HepG2 (cell line): Measurements from ENCODE around the gene PSENEN. TPM values are rescaled to one million over a fixed set of nuclear protein-coding genes. Genes with fewer than 3 reads are reported as not detected.
A peak's percentile ranks its signal among the peaks of the same experiment; 100 is the strongest.

Experiments
- ATAC-seq: fragments of 200-7000 bp; cut with Tn5 transposase; 3 replicates; pipeline ENCODE4 v1.9.1; 2020; ENCODE audit warnings: mild to moderate bottlenecking, moderate library complexity
- BruUV-seq: library from RNA; stranded (reverse); fragments of 400-500 nt; replicated peaks from 2 replicates; lab custom pipeline; 2021; lab: Mats Ljungman, UMichigan
- CTCF ChIA-PET: fragments of 300-600 bp; formaldehyde crosslinking; extraction: SDS; loops from one replicate; lab custom pipeline; 2021; ENCODE audit warnings: low total read pairs, inconsistent platforms, low intra/inter-chr PET ratio; lab: Yijun Ruan, JAX
- POLR2A ChIA-PET: fragments of 350-600 bp; sonication (Branson Sonifier 250); formaldehyde crosslinking; loops from one replicate; lab custom pipeline; 2020; ENCODE audit warnings: antibody characterized with exemption, inconsistent platforms; lab: Yijun Ruan, JAX
- DNase-seq: peaks from one replicate; pipeline ENCODE4 v3.0.0-alpha.2; 2015; ENCODE audit warnings: low spot score
- FAIRE-seq: peaks from 3 replicates; lab custom pipeline; 2011; peaks lifted over from hg19 to GRCh38; lab: Jason Lieb, UNC
- H2AFZ ChIP-seq: one replicate; pipeline ENCODE4 v1.6.1; 2011; ENCODE audit warnings: low read length, inconsistent platforms
- H3K27ac ChIP-seq: fragments of 300-600 bp; 3 replicates; pipeline ENCODE4 v1.8.0; 2011; ENCODE audit warnings: mixed run types, mild to moderate bottlenecking, mixed read lengths, low read length, inconsistent platforms; ENCODE audit not compliant: insufficient read depth; ENCODE audit errors: extremely low read length
- H3K27me3 ChIP-seq, 2 experiments: fragments of 200-600 bp in 1 of 2; 2 replicates in 1 of 2; 3 replicates in 1 of 2; pipeline versions ENCODE4 v1.6.0 to v1.8.0; 2011; ENCODE audit warnings: low read length in 2 of 2, mild to moderate bottlenecking in 2 of 2, moderate library complexity in 2 of 2, inconsistent platforms in 1 of 2; ENCODE audit not compliant: insufficient read depth in 2 of 2, control insufficient read depth in 1 of 2
- H3K36me3 ChIP-seq, 2 experiments: fragments of 200-600 bp in 1 of 2; replicated peaks in 1 of 2; 2 replicates in 1 of 2; 3 replicates in 1 of 2; pipeline versions ENCODE4 v1.5.1 to v1.8.0; 2011; ENCODE audit warnings: low read length in 2 of 2, inconsistent platforms in 1 of 2; ENCODE audit not compliant: insufficient read depth in 2 of 2, control insufficient read depth in 1 of 2
- H3K4me1 ChIP-seq: 2 replicates; pipeline ENCODE4 v1.5.1; 2012; ENCODE audit warnings: low read length, inconsistent platforms; ENCODE audit not compliant: insufficient read depth
- H3K4me2 ChIP-seq: 2 replicates; pipeline ENCODE4 v1.6.0; 2011; ENCODE audit warnings: low read depth, low read length, inconsistent platforms
- H3K4me3 ChIP-seq, 3 experiments: fragments of 200-600 bp in 1 of 3; sonication (generic), shearing (Covaris generic) in 1 of 3; replicated peaks in 1 of 3; 2 replicates each; pipeline ENCODE4 v1.5.1; 2011 to 2016; ENCODE audit warnings: low read length in 3 of 3, inconsistent platforms in 2 of 3, low read depth in 2 of 3, mild to moderate bottlenecking in 2 of 3, control low read depth in 1 of 3, mixed read lengths in 1 of 3; ENCODE audit not compliant: insufficient read depth in 1 of 3
- H3K79me2 ChIP-seq: one replicate; pipeline ENCODE4 v1.6.1; 2011; ENCODE audit warnings: low read length, inconsistent platforms; ENCODE audit not compliant: insufficient read depth
- H3K9ac ChIP-seq: 2 replicates; pipeline ENCODE4 v1.6.0; 2011; ENCODE audit warnings: mild to moderate bottlenecking, low read depth, low read length, inconsistent platforms; ENCODE audit not compliant: insufficient read depth
- H3K9me3 ChIP-seq: 2 replicates; pipeline ENCODE4 v1.5.1; 2012; ENCODE audit warnings: mild to moderate bottlenecking, low read length
- H4K20me1 ChIP-seq: 2 replicates; pipeline ENCODE4 v1.6.0; 2011; ENCODE audit warnings: inconsistent platforms, mild to moderate bottlenecking, low read length, moderate library complexity; ENCODE audit not compliant: insufficient read depth
- ELF3 ChIP-seq: IDR thresholded peaks from 2 replicates; pipeline ENCODE4 v1.6.1; 2016; ENCODE audit warnings: missing genetic modification reagents, missing compliant biosample characterization
- FOSL2 ChIP-seq: sonication (generic); formaldehyde crosslinking; IDR thresholded peaks from 2 replicates; pipeline ENCODE4 v1.4.0; 2020; ENCODE audit warnings: missing genetic modification reagents
- HNRNPH1 ChIP-seq: fragments of 200-400 bp; formaldehyde crosslinking; optimal IDR thresholded peaks from 2 replicates; pipeline ENCODE3; 2017; ENCODE audit warnings: mild to moderate bottlenecking, low read depth, low read length
- HNRNPUL1 ChIP-seq: fragments of 200-400 bp; formaldehyde crosslinking; IDR thresholded peaks from 2 replicates; pipeline ENCODE4 v1.6.1; 2017; ENCODE audit warnings: low read depth, mild to moderate bottlenecking, low read length, moderate library complexity
- HOXA7 ChIP-seq: sonication (generic); formaldehyde crosslinking; IDR thresholded peaks from 2 replicates; pipeline ENCODE4 v1.8.1; 2022; ENCODE audit warnings: mild to moderate bottlenecking, missing genetic modification reagents, moderate library complexity
- MBNL3 ChIP-seq: fragments of 250-450 bp; sonication (Bioruptor Pico); conservative IDR thresholded peaks from 2 replicates; pipeline ENCODE4 v1.8.0; 2022; ENCODE audit warnings: mild to moderate bottlenecking, inconsistent platforms
- MYNN ChIP-seq: sonication (generic); formaldehyde crosslinking; IDR thresholded peaks from 2 replicates; pipeline ENCODE4 v1.4.0; 2020; ENCODE audit warnings: mild to moderate bottlenecking, low read depth, missing genetic modification reagents
- POLR2A ChIP-seq, 2 experiments: IDR thresholded peaks; 2 replicates each; pipeline ENCODE4 v1.6.1; 2011; ENCODE audit warnings: low read depth in 2 of 2, low read length in 2 of 2, mild to moderate bottlenecking in 1 of 2, moderate library complexity in 1 of 2; ENCODE audit not compliant: insufficient read depth in 1 of 2
- PRMT3 ChIP-seq: sonication (generic); formaldehyde crosslinking; IDR thresholded peaks from 2 replicates; pipeline ENCODE4 v1.8.1; 2022; ENCODE audit warnings: low read depth, mild to moderate bottlenecking, moderate library complexity, missing genetic modification reagents, borderline replicate concordance
- RXRA ChIP-seq: sonication (generic); formaldehyde crosslinking; IDR thresholded peaks from 2 replicates; pipeline ENCODE4 v1.5.1; 2020; ENCODE audit warnings: missing genetic modification reagents
- SAP130 ChIP-seq: IDR thresholded peaks from 2 replicates; pipeline ENCODE4 v1.6.1; 2016; ENCODE audit warnings: low read depth
- SMYD3 ChIP-seq: sonication (generic); formaldehyde crosslinking; IDR thresholded peaks from 2 replicates; pipeline ENCODE4 v1.8.1; 2023; ENCODE audit warnings: mild to moderate bottlenecking, missing genetic modification reagents
- SOX6 ChIP-seq, 2 experiments: fragments of 450-650 bp in 1 of 2; sonication (generic) in 1 of 2; formaldehyde crosslinking in 1 of 2; IDR thresholded peaks; 2 replicates each; pipeline versions ENCODE4 v1.4.0 to v1.6.1; 2017 to 2020; ENCODE audit warnings: antibody characterized with exemption in 1 of 2, mild to moderate bottlenecking in 1 of 2, missing genetic modification reagents in 1 of 2
- ZBTB7B ChIP-seq: sonication (generic); formaldehyde crosslinking; IDR thresholded peaks from 2 replicates; pipeline ENCODE4 v1.4.0; 2020; ENCODE audit warnings: missing genetic modification reagents
- ZNF263 ChIP-seq: sonication (generic); formaldehyde crosslinking; IDR thresholded peaks from 2 replicates; pipeline ENCODE4 v1.4.0; 2020; ENCODE audit warnings: missing genetic modification reagents
- ZSCAN30 ChIP-seq: sonication (generic); formaldehyde crosslinking; IDR thresholded peaks from 2 replicates; pipeline ENCODE4 v1.5.0; 2020; ENCODE audit warnings: mild to moderate bottlenecking, missing genetic modification reagents
- WGBS: methylation state at CpG from one replicate; pipeline ENCODE4 v1.1.6; 2017; ENCODE audit warnings: low lambda C conversion rate; 5-methylcytosine and 5-hydroxymethylcytosine counted together
- in situ Hi-C: cut with HindIII; loops from 2 replicates; pipeline ENCODE4 v1.10.0; 2017; ENCODE audit warnings: low pct_unique_long_range_greater_than_20kb; ENCODE audit not compliant: extremely low pct_ligation_motif_present
- intact Hi-C: fragments of 100-400 bp; cut with micrococcal nuclease; formaldehyde crosslinking; loops from one replicate; pipeline ENCODE4 v1.10.0; 2022; ENCODE audit not compliant: unreplicated experiment
- polyA plus RNA-seq, 8 experiments: library from polyadenylated mRNA; depleted of rRNA in 3 of 8; stranded (reverse) in 7 of 8; unstranded in 1 of 8; fragments of >200 nt; fragmentation: Illumina TruSeq in 4 of 8; extraction: Trizol in 4 of 8; gene quantifications; 2 replicates each; pipeline versions ENCODE4 v1.2.1 to v1.2.3, GENCODE V29; 2011 to 2016; ENCODE audit warnings: low read depth in 4 of 8, missing spikeins in 1 of 8, mixed read lengths in 1 of 8; ENCODE audit not compliant: insufficient read depth in 1 of 8
- total RNA-seq, 5 experiments: library from RNA; depleted of rRNA; stranded (reverse); fragments of >200 nt; fragmentation: Illumina TruSeq; extraction: Trizol; gene quantifications; 2 replicates each; pipeline ENCODE4 v1.2.3, GENCODE V29; 2016; ENCODE audit warnings: low read depth in 1 of 5
- TF ChIP-seq, protein P1 (sequence below): sonication (generic); formaldehyde crosslinking; IDR thresholded peaks from 2 replicates; pipeline ENCODE4 v1.8.0; 2022; ENCODE audit warnings: mild to moderate bottlenecking, missing genetic modification reagents; ENCODE audit not compliant: insufficient replicate concordance
- TF ChIP-seq, protein P2 (sequence below), 2 experiments: fragments of 450-650 bp in 1 of 2; sonication (generic) in 1 of 2; formaldehyde crosslinking; IDR thresholded peaks; 2 replicates each; pipeline versions ENCODE4 v1.5.0 to v1.8.0; 2020 to 2022; ENCODE audit warnings: mild to moderate bottlenecking in 1 of 2, missing genetic modification reagents in 1 of 2

PSENEN gene
- total and polyA plus RNA-seq, 2 of the 13 experiments (the other 11 are each of a cell fraction or from before 2014, with no cell fraction given), result 16.9 to 34.2 TPM

DNA sequence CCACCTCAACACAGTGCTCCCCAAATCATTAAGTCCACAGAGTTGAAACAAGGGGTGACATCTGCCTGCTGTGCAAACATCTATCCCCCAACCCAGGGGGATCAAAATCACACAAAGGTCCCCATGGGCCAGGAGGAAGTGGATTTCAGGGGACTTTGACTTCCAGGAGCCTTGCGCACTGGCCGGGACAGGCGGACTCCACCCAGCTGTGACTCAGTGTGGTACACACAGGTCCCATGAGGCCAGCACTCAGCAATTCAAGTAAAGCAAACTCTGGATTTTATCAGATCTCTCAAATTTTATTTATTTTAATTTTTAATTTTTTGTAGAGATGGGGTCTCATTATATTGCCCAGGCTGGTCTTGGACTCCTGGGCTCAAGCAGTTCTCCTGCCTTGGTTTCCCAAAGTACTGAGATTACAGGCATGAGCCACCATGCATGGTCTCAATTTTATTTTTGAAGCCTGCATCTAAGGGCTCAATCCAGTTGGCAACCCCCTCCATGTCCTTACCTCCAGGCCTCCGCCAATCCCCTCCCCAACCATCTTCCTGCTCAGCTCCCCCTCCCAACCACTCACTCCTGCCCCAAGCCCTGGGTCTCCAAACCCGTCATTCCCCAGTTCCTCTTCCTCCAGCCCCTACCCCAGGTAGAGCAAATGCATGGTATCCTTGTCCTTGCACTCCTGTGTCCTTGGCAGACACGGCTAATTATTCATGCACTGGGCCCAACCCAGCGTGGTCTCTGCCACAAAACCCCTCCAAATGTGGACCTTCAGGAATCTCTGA lies 48.1 kb downstream of the PSENEN start:
- no TSS peak for BruUV-seq
- 0 out of 2 replicates have a peak overlapping the region, but pooled peaks have one; percentile 18 for H3K4me2 ChIP-seq
- H3K9me3 ChIP-seq, result no peaks in the 10 kb centered on the region
- 34% methylated on average over 7 of the region's 7 CpGs for WGBS
- H3K4me3 ChIP-seq, result no peak overlapping the region
- intact Hi-C loops (no loop called here), in situ Hi-C loops (no loop called here)
- ATAC-seq, result no peak
- ChIA-PET CTCF (no interaction called here), POLR2A (interaction anchor here (1.2 kb wide), 1 partner anchor 18 kb away, joined by 3 read pairs; no protein-coding TSS in a partner anchor)
- no peaks in the 10 kb centered on the region for H3K79me2 ChIP-seq
- H3K9ac ChIP-seq, result no peak overlapping the region
- no peak for DNase-seq
- H3K36me3 ChIP-seq, result no peaks in the 10 kb centered on the region
- no peaks in the 10 kb centered on the region for H4K20me1 ChIP-seq
- H2AFZ ChIP-seq, result no peak overlapping the region
- no peak for TF ChIP-seq HNRNPUL1
- peak; percentile 20; the same call in 1 of the 2 replicates for TF ChIP-seq RXRA (CRISPR knock-in tag)
- no peak for TF ChIP-seq SOX6 (IDR thresholded peaks at IDR 0.05)
- no peak for TF ChIP-seq SOX6 (CRISPR knock-in tag; IDR thresholded peaks at IDR 0.05)
- TF ChIP-seq FOSL2, result peak; percentile 35
- no peak for TF ChIP-seq HOXA7 (CRISPR knock-in tag)
- TF ChIP-seq MBNL3 (CRISPR knock-in tag), result no peak
- TF ChIP-seq, protein P1, sequence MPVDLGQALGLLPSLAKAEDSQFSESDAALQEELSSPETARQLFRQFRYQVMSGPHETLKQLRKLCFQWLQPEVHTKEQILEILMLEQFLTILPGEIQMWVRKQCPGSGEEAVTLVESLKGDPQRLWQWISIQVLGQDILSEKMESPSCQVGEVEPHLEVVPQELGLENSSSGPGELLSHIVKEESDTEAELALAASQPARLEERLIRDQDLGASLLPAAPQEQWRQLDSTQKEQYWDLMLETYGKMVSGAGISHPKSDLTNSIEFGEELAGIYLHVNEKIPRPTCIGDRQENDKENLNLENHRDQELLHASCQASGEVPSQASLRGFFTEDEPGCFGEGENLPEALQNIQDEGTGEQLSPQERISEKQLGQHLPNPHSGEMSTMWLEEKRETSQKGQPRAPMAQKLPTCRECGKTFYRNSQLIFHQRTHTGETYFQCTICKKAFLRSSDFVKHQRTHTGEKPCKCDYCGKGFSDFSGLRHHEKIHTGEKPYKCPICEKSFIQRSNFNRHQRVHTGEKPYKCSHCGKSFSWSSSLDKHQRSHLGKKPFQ (CRISPR knock-in tag), result no peak
- peak; percentile 82 for TF ChIP-seq ZNF263 (CRISPR knock-in tag)
- no peak for TF ChIP-seq HNRNPH1
- peak in 1 of 2 experiments; percentile 18; a peak in 1 of 4 replicates for TF ChIP-seq POLR2A (IDR thresholded peaks at IDR 0.05; ENCODE audit: insufficient read depth in 1 of 2, low read depth in 2 of 2, low read length in 2 of 2)
- no peak for TF ChIP-seq SMYD3 (CRISPR knock-in tag)
- TF ChIP-seq ELF3, result peak; percentile 32; the same call in 1 of the 2 replicates
- no peak for TF ChIP-seq MYNN
- TF ChIP-seq ZBTB7B, result no peak
- TF ChIP-seq, protein P2, sequence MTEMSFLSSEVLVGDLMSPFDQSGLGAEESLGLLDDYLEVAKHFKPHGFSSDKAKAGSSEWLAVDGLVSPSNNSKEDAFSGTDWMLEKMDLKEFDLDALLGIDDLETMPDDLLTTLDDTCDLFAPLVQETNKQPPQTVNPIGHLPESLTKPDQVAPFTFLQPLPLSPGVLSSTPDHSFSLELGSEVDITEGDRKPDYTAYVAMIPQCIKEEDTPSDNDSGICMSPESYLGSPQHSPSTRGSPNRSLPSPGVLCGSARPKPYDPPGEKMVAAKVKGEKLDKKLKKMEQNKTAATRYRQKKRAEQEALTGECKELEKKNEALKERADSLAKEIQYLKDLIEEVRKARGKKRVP (CRISPR knock-in tag; IDR thresholded peaks at IDR 0.05), result no peak
- peak; percentile 28; the same call in 1 of the 2 replicates for TF ChIP-seq SAP130 (CRISPR knock-in tag)
- TF ChIP-seq PRMT3, result no peak
- no peak for TF ChIP-seq ZSCAN30 (CRISPR knock-in tag)
- H3K27me3 ChIP-seq, result peaks cover 0 to 4% of the 10 kb centered on the region in 2 experiments; a peak in 3 of 5 replicates
- no peak overlapping the region for H3K27ac ChIP-seq
- no peak for FAIRE-seq
- peaks cover 45% of the 10 kb centered on the region for H3K4me1 ChIP-seq
